GM12878 (cell line): ENCODE data around the gene SEC11C. TPM values are rescaled to one million over a fixed set of nuclear protein-coding genes. Genes with fewer than 3 reads are reported as not detected.

ENCODE experiments used
- ATAC-seq: fragments of 200-7000 bp; cut with Tn5 transposase; 3 replicates; pipeline ENCODE4 v1.9.1; 2020; ENCODE audit warnings: mild to moderate bottlenecking, moderate library complexity
- BruUV-seq: library from RNA; stranded (reverse); fragments of 400-500 nt; replicated peaks from 2 replicates; lab custom pipeline; 2021; lab: Mats Ljungman, UMichigan
- CTCF ChIA-PET: fragments of 300-600 bp; sonication (Branson Sonifier 250); formaldehyde crosslinking; extraction: SDS; loops from one replicate; lab custom pipeline; 2021; ENCODE audit warnings: inconsistent platforms; lab: Yijun Ruan, JAX
- POLR2A ChIA-PET: fragments of 350-600 bp; formaldehyde crosslinking; extraction: SDS; loops from one replicate; lab custom pipeline; 2021; ENCODE audit warnings: inconsistent platforms; lab: Charles Lee
- RAD21 ChIA-PET: fragments of 300-600 bp; sonication (Branson Sonifier 250); formaldehyde crosslinking; loops from one replicate; lab custom pipeline; 2023; ENCODE audit warnings: antibody characterized with exemption; ENCODE audit not compliant: unreplicated experiment; lab: Charles Lee
- SMC1A ChIA-PET: fragments of 300-600 bp; sonication (Branson Sonifier 250); formaldehyde crosslinking; loops from one replicate; lab custom pipeline; 2023; ENCODE audit not compliant: unreplicated experiment, uncharacterized antibody; lab: Charles Lee
- DNase-seq: peaks from one replicate; pipeline ENCODE4 v3.0.0-alpha.2; 2011; ENCODE audit warnings: low read depth, low spot score
- FAIRE-seq: peaks from 3 replicates; lab custom pipeline; 2011; peaks lifted over from hg19 to GRCh38; lab: Jason Lieb, UNC
- H2AFZ ChIP-seq: 2 replicates; pipeline ENCODE4 v1.6.0; 2011; ENCODE audit warnings: low read depth, low read length, control low read depth; ENCODE audit not compliant: control insufficient read depth
- H3K27ac ChIP-seq: 2 replicates; pipeline ENCODE4 v1.5.1; 2011; ENCODE audit warnings: control low read depth; ENCODE audit not compliant: control insufficient read depth, insufficient read depth
- H3K27me3 ChIP-seq, 2 experiments: replicated peaks in 1 of 2; 2 replicates each; pipeline versions ENCODE4 v1.6.0 to v1.6.1; 2011; ENCODE audit warnings: low read length in 1 of 2; ENCODE audit not compliant: control insufficient read depth in 2 of 2, insufficient read depth in 2 of 2
- H3K36me3 ChIP-seq, 2 experiments: 2 replicates each; pipeline ENCODE4 v1.5.1; 2011; ENCODE audit warnings: low read length in 1 of 2; ENCODE audit not compliant: control insufficient read depth in 2 of 2, insufficient read depth in 2 of 2
- H3K4me1 ChIP-seq: 2 replicates; pipeline ENCODE4 v1.6.1; 2011; ENCODE audit warnings: mild to moderate bottlenecking, low read length, moderate library complexity, mixed read lengths; ENCODE audit not compliant: control insufficient read depth, insufficient read depth
- H3K4me2 ChIP-seq: 2 replicates; pipeline ENCODE4 v1.6.0; 2011; ENCODE audit warnings: control low read depth; ENCODE audit not compliant: control insufficient read depth, insufficient read depth
- H3K4me3 ChIP-seq: fragments of 200-600 bp; sonication (generic); 2 replicates; pipeline ENCODE4 v1.5.1; 2016
- H3K79me2 ChIP-seq: 2 replicates; pipeline ENCODE4 v1.6.0; 2011; ENCODE audit warnings: low read length; ENCODE audit not compliant: control insufficient read depth, insufficient read depth
- H3K9ac ChIP-seq: 2 replicates; pipeline ENCODE4 v1.8.0; 2011; ENCODE audit warnings: low read length, control low read depth, mixed read lengths; ENCODE audit not compliant: control insufficient read depth, insufficient read depth
- H3K9me3 ChIP-seq: replicated peaks from 3 replicates; pipeline ENCODE4 v1.5.1; 2011; ENCODE audit warnings: mild to moderate bottlenecking, low read length; ENCODE audit not compliant: control insufficient read depth, insufficient read depth
- H4K20me1 ChIP-seq: 2 replicates; pipeline ENCODE4 v1.6.0; 2011; ENCODE audit not compliant: control insufficient read depth, insufficient read depth
- CREM ChIP-seq: IDR thresholded peaks from 2 replicates; pipeline ENCODE4 v1.6.1; 2014; ENCODE audit warnings: antibody characterized with exemption, low read depth
- ESRRA ChIP-seq: IDR thresholded peaks from 2 replicates; pipeline ENCODE4 v1.6.1; 2012; ENCODE audit warnings: mild to moderate bottlenecking, low read length, improper control_type of control experiment
- KDM1A ChIP-seq: fragments of 200-600 bp; sonication (generic); IDR thresholded peaks from 2 replicates; pipeline ENCODE4 v1.6.1; 2016; ENCODE audit warnings: borderline replicate concordance
- MYC ChIP-seq: IDR thresholded peaks from 2 replicates; pipeline ENCODE4 v1.6.1; 2011; ENCODE audit warnings: mild to moderate bottlenecking, low read length, moderate library complexity, inconsistent platforms; ENCODE audit not compliant: insufficient read depth, insufficient replicate concordance, insufficient read length, severe bottlenecking
- PAX5 ChIP-seq: IDR thresholded peaks from 2 replicates; pipeline ENCODE4 v1.6.1; 2011; ENCODE audit warnings: low read depth, low read length, borderline replicate concordance
- RBBP5 ChIP-seq: fragments of 200-600 bp; sonication (generic); conservative IDR thresholded peaks from 2 replicates; pipeline ENCODE4 v1.6.1; 2016
- SMARCA5 ChIP-seq: fragments of 450-650 bp; IDR thresholded peaks from 2 replicates; pipeline ENCODE4 v1.6.1; 2017; ENCODE audit warnings: mild to moderate bottlenecking
- STAT1 ChIP-seq: fragments of 450-650 bp; conservative IDR thresholded peaks from 2 replicates; pipeline ENCODE4 v1.6.1; 2014; ENCODE audit warnings: antibody characterized with exemption, mild to moderate bottlenecking
- WRNIP1 ChIP-seq: IDR thresholded peaks from 2 replicates; pipeline ENCODE4 v1.6.1; 2011; ENCODE audit warnings: low read depth, low read length, improper control_type of control experiment, borderline replicate concordance
- ZNF622 ChIP-seq: fragments of 450-650 bp; IDR thresholded peaks from 2 replicates; pipeline ENCODE4 v1.6.1; 2017; ENCODE audit warnings: mild to moderate bottlenecking, inconsistent platforms
- WGBS: methylation state at CpG from one replicate; pipeline ENCODE4 v1.1.6; 2016; ENCODE audit warnings: low lambda C conversion rate; ENCODE audit not compliant: insufficient replicate concordance, insufficient coverage; ENCODE audit errors: missing lambda C conversion rate; 5-methylcytosine and 5-hydroxymethylcytosine counted together
- in situ Hi-C: fragments of 300-500 bp; cut with MboI; formaldehyde crosslinking; loops from 9 replicates; pipeline ENCODE4 v1.14.3; 2018; ENCODE audit warnings: mixed read lengths
- intact Hi-C: fragments of 100-400 bp; cut with micrococcal nuclease; formaldehyde crosslinking; loops from one replicate; pipeline ENCODE4 v1.14.2; 2022; ENCODE audit not compliant: unreplicated experiment
- polyA plus RNA-seq, 11 experiments: library from polyadenylated mRNA; depleted of rRNA in 4 of 11; unstranded in 6 of 11; stranded (reverse) in 5 of 11; fragments of >200 nt; fragmentation: Nextera tagmentation in 4 of 11; fragmentation: Illumina TruSeq in 1 of 11; extraction: Ambion mirVana in 4 of 11; extraction: Trizol in 1 of 11; gene quantifications; 1 replicate in 1 of 11; 2 replicates in 10 of 11; pipeline versions ENCODE4 v1.2.1 to v1.2.3, GENCODE V29; 2011 to 2016; ENCODE audit warnings: inconsistent platforms in 2 of 11, missing spikeins in 2 of 11, low read depth in 1 of 11
- total RNA-seq, 4 experiments: library from RNA; depleted of rRNA in 3 of 4; stranded (reverse); fragments of >200 nt in 3 of 4; fragmentation: Illumina TruSeq in 1 of 4; extraction: Trizol in 1 of 4; gene quantifications; 2 replicates each; pipeline versions ENCODE4 v1.2.1 to v1.2.3, GENCODE V29; 2013 to 2021
- TF ChIP-seq, protein P1 (sequence below): fragments of 450-650 bp; IDR thresholded peaks from 2 replicates; pipeline ENCODE4 v1.6.1; 2016; ENCODE audit warnings: mild to moderate bottlenecking

The SEC11C gene
- total and polyA plus RNA-seq, 10 of the 15 experiments (the other 5 are each of a cell fraction or from before 2014, with no cell fraction given) = 124 to 649 (median 211) TPM

- no peak for TF ChIP-seq ESRRA
- no peak for TF ChIP-seq WRNIP1
- TF ChIP-seq PAX5 = no peak
- no peak for TF ChIP-seq CREM
- TF ChIP-seq, protein P1, sequence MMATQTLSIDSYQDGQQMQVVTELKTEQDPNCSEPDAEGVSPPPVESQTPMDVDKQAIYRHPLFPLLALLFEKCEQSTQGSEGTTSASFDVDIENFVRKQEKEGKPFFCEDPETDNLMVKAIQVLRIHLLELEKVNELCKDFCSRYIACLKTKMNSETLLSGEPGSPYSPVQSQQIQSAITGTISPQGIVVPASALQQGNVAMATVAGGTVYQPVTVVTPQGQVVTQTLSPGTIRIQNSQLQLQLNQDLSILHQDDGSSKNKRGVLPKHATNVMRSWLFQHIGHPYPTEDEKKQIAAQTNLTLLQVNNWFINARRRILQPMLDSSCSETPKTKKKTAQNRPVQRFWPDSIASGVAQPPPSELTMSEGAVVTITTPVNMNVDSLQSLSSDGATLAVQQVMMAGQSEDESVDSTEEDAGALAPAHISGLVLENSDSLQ = no peak
- no peak for TF ChIP-seq MYC
- no peak for TF ChIP-seq STAT1
- TF ChIP-seq KDM1A = no peak
- no peak for TF ChIP-seq ZNF622
Observed at GRCh38 chr18:59094569-59094968, 45.1 kb upstream of the SEC11C start (continued).

DNA sequence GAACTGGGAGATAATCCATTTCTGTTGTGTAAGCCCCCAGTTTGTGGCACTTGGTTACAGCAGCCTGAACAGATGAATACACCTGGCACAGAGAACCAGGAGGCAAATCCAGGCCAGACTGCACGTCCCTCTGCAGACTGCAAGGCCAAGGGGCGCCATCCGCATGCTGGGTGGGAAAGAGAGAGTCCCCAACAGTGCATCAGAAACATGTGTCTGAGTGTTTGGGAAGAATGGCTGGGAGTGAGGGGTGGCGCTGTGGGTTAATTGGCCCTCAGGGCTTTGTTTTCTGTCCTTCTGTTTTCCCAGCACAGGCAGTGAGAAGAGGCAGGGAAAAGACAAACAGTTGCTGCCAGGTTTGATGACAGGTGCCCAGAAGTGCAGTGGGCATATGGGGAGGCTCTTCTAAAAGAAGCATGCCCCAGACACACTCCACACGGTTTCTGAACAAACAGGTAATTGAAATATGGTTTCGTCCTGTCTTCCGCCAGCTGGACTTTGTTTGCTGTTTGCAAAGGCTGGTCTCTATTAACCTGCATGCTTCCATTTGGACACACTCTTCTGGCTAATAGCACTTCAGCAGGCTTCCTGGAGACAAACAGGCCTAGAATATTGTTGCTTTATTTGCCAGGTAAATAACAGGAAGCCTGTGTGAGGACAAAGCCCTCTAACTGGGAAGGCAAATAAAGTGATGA, 43.4 kb upstream of the SEC11C start:
- ChIA-PET RAD21 (no interaction called here), POLR2A (no interaction called here), SMC1A (no interaction called here), CTCF (no interaction called here)
- FAIRE-seq (no peak), DNase-seq (no peak), ATAC-seq (no peak)
- TF ChIP-seq SMARCA5 = no peak
- TF ChIP-seq RBBP5 = no peak
- TF ChIP-seq, protein P1 = no peak
- Histone ChIP-seq H3K4me3 (no peak overlapping the region), H3K27me3 (peaks cover 0 to 2% of the 10 kb centered on the region in 2 experiments; a peak in 2 of 4 replicates), H2AFZ (no peak overlapping the region), H4K20me1 (no peaks in the 10 kb centered on the region), H3K27ac (no peak overlapping the region), H3K4me1 (peaks cover 13% of the 10 kb centered on the region; the same call in 1 of the 2 replicates), H3K9me3 (no peaks in the 10 kb centered on the region), H3K9ac (no peak overlapping the region), H3K4me2 (no peak overlapping the region), H3K36me3 (no peaks in the 10 kb centered on the region), H3K79me2 (no peaks in the 10 kb centered on the region)
- BruUV-seq = no TSS peak
- WGBS = 59% methylated on average over 7 of the region's 7 CpGs
- in situ Hi-C loops (no loop called here), intact Hi-C loops (no loop called here)
